Forelimb muscle (tissue), 1 donor: ENCODE measurements around the gene C19orf85. TPM values are rescaled to one million over a fixed set of nuclear protein-coding genes. Genes with fewer than 3 reads are reported as not detected.

Experiments used
- DNase-seq: peaks from one replicate; pipeline ENCODE4 v3.0.0-alpha.2; 2013; ENCODE audit warnings: low read depth
- polyA plus RNA-seq: library from polyadenylated mRNA; unstranded; fragments of 120-200 nt; gene quantifications from one replicate; pipeline ENCODE4 v1.2.1, GENCODE V29; 2013; ENCODE audit not compliant: insufficient read length

Gene C19orf85
- polyA plus RNA-seq, 1 donor = not detected

- no peak for DNase-seq
Measured at GRCh38 chr19:55477905-55478304, 13.4 kb upstream of the C19orf85 start.

- peak; percentile 96 for DNase-seq
Measured at GRCh38 chr19:55476100-55476775, 11.7 kb upstream of the C19orf85 start, which contains the start of gene ZNF628. ZNF628 (plus strand) TSS chr19:55476617; CDS start chr19:55479911, 3,294 bp downstream.

- DNase-seq = no peak
Measured at GRCh38 chr19:55474269-55475265, 10.0 kb upstream of the C19orf85 start.

GRCh38 chr19:55473225-55474012 is 8.9 kb upstream of the C19orf85 start:
- DNase-seq = no peak

GRCh38 chr19:55472463-55472862 is 7.9 kb upstream of the C19orf85 start:
- no peak for DNase-seq

GRCh38 chr19:55471266-55471665 is 6.7 kb upstream of the C19orf85 start:
- no peak for DNase-seq

- DNase-seq = no peak
Measured at GRCh38 chr19:55468054-55468393, 3.5 kb upstream of the C19orf85 start.

GRCh38 chr19:55467236-55468053 is 2.9 kb upstream of the C19orf85 start:
- DNase-seq = no peak

GRCh38 chr19:55466241-55466614 is 1.7 kb upstream of the C19orf85 start:
- no peak for DNase-seq

- DNase-seq = no peak
Measured at GRCh38 chr19:55465460-55466240, 1.1 kb upstream of the C19orf85 start.

- no peak for DNase-seq
Measured at GRCh38 chr19:55464039-55464661, 401 bp downstream of the C19orf85 start.

- DNase-seq = no peak
Measured at GRCh38 chr19:55463583-55464031, 944 bp downstream of the C19orf85 start.

GRCh38 chr19:55462722-55463121 is 1.8 kb downstream of the C19orf85 start:
- DNase-seq = no peak

- no peak for DNase-seq
Measured at GRCh38 chr19:55461974-55462626, 2.5 kb downstream of the C19orf85 start.

GRCh38 chr19:55461259-55461973 is 3.1 kb downstream of the C19orf85 start, which contains the start of gene ISOC2:
ISOC2 (minus strand) TSS chr19:55461642; CDS start chr19:55456486, 5,156 bp downstream.
- peak; percentile 99 for DNase-seq

- DNase-seq = no peak
Measured at GRCh38 chr19:55460670-55461258, 3.8 kb downstream of the C19orf85 start.

GRCh38 chr19:55459950-55460657 is 4.4 kb downstream of the C19orf85 start:
- DNase-seq = no peak
